Stimulated activated CD8-positive, alpha-beta memory T cell treated with anti-CD3 and anti-CD28 coated beads, Interleukin-4, amount 100 ng/mL, for 48 hours (primary cell): Measurements from ENCODE around the gene AGPAT2.

Experiments used
- DNase-seq: peaks from one replicate; pipeline ENCODE4 v3.0.0-alpha.2; 2020

Gene AGPAT2

DNA sequence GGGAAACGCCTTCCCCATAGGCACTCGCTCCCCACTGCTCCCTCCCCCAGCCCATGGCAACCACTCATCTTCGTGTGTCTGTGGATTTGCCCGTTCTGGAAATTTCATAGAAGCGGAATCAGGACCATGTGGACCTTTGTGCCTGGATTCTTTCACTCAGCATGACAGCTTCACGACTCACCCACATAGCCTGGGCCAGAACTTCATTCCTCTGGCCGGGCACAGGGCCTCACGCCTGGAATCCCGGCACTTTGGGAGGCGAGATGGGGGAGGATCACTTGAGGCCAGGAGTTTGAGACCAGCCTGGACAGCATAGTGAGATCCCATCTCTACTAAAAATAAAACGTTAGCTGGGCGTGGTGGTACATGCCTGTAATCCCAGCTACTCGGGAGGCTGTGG lies 13.0 kb upstream of the AGPAT2 start:
- DNase-seq, result no peak

DNA sequence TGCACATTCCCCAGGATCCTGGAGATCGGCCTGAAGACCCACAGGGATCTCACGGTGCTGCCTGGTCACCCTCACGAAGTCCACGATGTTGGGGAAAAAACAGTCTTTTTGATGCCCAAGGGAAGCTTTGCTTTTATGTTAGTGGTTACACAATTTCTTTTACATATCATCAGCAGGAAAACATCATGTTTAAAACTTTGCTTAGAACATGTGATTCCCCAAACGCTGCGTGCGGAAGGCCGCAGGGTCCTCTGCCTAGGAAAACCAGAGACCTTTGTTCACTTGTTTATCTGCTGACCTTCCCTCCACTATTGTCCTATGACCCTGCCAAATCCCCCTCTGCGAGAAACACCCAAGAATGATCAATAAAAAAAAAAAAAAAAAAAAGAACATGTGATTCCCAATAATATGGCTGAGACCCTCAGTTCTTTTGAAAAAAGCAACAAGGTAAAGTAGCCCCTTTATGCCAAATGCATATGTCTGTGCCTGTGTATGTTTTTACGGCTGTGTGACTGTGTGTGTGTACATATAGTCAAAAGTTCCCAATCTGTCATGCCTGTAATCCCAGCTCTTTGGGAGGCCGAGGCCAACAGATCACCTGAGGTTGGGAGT lies 11.5 kb upstream of the AGPAT2 start:
- no peak for DNase-seq

- no peak for DNase-seq
Observed at GRCh38 chr9:136697821-136698526, 10.7 kb upstream of the AGPAT2 start.

- no peak for DNase-seq
Observed at GRCh38 chr9:136697146-136697820, 10.0 kb upstream of the AGPAT2 start.

DNA sequence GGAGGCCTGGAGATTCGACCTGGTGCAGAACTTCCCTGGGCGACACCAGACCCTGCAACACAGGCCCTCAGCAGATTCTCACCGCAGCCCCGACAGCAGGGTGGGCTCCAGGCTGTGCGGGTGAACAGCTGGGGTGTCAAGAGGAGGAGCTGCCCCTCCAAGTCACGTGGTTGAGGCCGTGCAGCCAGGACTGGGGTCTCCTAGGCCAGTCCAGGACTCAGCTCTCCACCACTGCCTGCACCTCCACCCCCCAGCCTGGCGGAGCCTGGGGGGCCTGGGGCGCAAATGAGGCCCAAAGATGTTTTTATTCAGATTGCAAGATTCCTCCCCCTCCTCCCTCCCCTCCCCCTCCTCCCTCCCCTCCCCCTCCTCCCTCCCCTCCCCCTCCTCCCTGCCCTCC lies 9.2 kb upstream of the AGPAT2 start:
- DNase-seq, result no peak

- DNase-seq, result no peak
Observed at GRCh38 chr9:136695955-136696354, 8.7 kb upstream of the AGPAT2 start.

DNA sequence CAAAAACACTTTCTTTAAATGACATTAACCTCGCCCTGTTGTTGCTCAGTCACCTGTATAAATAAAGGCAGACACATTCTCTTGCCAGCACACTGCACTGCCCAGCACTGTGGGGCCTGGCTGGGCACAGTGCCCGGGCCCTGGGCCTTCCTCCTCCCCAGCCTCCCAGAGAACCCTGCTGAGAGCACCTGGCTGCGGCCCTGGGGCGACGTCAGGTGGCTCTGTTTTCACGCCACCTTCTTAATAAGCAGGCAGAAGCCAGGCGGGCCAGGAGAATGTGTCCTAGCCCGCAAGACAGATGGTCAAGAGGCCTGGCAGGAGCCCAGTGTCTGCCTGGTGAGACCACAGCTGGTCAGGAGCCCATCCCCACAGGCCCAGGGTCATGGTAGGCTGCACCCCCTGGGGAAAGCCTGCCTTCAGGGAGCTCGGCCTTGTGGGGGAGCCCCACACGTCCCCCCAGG lies 8.2 kb upstream of the AGPAT2 start:
- no peak for DNase-seq

DNA sequence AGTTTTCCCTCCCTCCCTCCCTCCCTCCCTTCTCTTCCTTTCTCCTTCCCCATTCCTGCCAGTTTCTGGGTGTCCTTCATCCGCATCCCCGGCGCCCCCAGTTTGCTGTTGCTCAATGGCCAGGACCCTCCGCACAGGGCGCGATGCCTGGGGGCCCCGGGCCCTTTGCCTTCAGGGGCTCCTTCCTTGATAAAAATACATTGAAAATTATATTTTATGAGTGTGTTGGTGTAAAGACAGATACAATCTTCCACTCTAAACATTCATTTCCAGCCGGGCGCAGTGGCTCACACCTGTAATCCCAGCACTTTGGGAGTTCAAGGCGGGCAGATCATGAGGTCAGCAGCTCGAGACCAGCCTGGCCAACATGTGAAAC lies 7.6 kb upstream of the AGPAT2 start:
- no peak for DNase-seq

DNA sequence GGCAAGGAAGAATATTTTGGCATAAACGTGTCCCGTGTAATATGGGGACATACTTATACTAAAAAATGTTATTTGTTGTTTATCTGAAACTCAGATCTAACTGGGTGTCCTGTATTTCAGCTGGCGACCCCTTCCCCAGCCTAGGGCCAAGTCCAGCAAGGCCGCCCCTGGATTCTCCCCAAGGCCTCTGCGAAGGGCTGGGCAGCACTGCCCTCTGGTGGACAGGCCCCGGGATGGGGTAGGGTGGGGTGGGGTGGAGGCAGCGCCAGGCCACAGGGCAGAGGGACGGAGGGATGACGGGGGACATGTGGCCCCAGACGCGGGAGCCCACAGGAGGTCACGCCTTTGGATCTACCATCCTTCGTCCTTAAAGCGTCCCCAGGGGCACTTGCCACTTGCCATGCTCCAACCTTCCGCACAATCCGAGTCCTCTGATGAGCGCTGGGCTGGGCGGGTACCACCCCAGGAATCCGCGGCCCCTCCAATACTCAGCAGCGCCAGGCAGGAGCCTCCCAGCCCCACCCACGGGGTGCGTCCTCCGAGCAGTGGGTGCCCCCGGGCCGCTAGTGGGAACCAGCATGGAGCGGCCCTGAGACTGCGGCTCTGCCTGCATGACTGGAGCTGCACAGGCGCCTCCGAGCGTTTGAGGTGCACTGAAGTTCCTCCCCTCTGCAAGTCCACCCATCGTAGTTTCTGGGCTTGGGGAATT lies 7.1 kb upstream of the AGPAT2 start:
- DNase-seq, result peak; percentile 76

DNA sequence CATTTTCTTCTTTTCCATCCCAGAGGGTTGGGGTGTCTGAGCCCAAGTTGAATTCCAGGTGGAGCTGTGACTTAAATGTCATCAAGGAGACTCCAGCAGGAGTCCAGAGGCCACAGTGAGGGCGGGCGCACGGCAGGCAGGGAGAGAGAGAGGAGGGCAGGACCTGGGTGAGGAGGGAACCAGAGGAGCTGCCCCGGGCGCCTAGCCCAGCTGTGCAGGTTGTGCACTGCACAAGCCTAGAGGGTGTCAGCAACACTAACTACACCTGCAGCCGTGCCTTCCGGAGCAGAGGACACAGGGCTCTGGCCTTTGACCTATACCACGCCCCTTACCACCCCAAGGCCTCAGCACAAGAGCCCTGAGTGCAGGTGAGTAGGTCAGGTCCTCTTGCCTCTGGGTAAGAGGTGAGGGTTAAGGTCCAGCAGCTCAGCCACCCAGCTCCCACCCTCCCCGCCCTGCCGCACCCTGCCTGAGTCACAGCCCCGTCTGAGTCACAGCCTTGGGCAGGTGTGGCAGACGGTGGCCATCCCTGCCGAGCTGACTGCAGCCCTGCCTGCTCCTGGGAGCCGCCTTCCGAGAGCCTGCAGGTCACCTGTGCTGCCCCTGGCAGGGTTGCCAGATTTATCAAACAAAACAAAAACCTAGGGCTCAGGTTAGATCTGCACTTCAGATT lies 6.4 kb upstream of the AGPAT2 start:
- DNase-seq, result peak; percentile 44

DNA sequence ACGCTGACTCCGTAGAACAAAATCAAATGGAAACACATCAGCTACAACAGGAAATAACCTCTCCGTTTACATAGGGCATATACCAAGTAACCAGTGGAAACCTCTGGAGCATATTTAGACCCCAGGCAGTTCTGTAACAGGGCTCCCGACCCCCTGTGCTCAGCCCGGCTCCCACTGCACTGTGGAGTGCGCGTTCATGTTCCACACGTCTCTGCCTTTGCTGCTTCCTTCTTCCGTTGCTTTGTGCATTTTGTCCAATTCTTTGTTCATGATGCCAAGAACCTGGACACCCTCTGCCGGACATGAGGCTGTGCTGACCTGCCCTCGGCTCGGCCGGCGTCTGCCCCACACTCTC lies 5.9 kb upstream of the AGPAT2 start:
- DNase-seq, result no peak

GRCh38 chr9:136692185-136693134 lies 5.2 kb upstream of the AGPAT2 start:
- no peak for DNase-seq

- DNase-seq, result no peak
Observed at GRCh38 chr9:136691316-136692184, 4.3 kb upstream of the AGPAT2 start.

DNA sequence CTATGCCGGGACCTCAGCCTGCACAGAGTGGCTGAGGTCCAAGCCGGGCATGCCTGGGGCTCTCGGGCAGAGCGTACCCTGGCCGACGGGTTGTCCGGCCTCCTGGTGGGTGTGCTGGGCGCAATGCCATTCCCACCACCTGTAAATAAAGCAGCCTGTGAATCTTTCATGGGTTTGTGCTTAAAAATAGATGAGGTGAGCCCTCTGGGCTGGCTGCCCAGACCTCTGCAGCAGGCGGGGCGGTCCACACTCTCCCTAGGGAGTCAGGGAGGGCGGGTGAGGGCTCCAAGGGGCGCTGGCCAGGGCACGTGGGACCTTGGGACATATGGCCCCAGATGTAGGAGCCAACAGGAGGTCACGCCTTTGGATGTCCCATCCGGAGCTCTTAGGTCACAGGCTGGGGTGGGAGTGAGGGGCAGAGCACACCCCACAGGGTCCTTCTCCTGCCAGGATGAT lies 3.6 kb upstream of the AGPAT2 start:
- no peak for DNase-seq

GRCh38 chr9:136690104-136690805 lies 3.0 kb upstream of the AGPAT2 start:
- DNase-seq, result no peak

- no peak for DNase-seq
Observed at GRCh38 chr9:136689108-136689460, 1.8 kb upstream of the AGPAT2 start.

GRCh38 chr9:136688274-136689107 lies 1.2 kb upstream of the AGPAT2 start:
- no peak for DNase-seq

- DNase-seq, result no peak
Observed at GRCh38 chr9:136687721-136688223, 515 bp upstream of the AGPAT2 start.

DNA sequence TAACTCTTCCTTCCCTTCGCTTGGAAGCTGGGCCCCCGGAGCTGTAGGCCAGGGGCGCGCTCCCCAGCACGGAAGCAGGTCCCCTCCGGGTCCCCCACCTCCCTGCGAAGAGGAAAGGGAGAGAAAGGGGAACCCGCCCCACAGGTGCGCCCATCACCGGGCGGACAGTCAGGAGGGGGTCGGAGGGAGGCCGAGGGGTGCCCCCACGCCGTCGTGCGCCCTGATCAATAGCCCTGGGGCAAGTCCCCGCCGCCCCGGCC lies 793 bp downstream of the AGPAT2 start:
- DNase-seq, result no peak
